GM04503 (cell line): ENCODE measurements around the gene ZEB1.
"Not testable (repeated sequence)": the region's sequence is repeated elsewhere in the genome, so short reads cannot be mapped to it uniquely, and the experiment has no call there.

Source experiments
- DNase-seq: peaks from one replicate; pipeline ENCODE4 v3.0.0-alpha.2; 2012; ENCODE audit warnings: low read depth

Gene ZEB1

DNA sequence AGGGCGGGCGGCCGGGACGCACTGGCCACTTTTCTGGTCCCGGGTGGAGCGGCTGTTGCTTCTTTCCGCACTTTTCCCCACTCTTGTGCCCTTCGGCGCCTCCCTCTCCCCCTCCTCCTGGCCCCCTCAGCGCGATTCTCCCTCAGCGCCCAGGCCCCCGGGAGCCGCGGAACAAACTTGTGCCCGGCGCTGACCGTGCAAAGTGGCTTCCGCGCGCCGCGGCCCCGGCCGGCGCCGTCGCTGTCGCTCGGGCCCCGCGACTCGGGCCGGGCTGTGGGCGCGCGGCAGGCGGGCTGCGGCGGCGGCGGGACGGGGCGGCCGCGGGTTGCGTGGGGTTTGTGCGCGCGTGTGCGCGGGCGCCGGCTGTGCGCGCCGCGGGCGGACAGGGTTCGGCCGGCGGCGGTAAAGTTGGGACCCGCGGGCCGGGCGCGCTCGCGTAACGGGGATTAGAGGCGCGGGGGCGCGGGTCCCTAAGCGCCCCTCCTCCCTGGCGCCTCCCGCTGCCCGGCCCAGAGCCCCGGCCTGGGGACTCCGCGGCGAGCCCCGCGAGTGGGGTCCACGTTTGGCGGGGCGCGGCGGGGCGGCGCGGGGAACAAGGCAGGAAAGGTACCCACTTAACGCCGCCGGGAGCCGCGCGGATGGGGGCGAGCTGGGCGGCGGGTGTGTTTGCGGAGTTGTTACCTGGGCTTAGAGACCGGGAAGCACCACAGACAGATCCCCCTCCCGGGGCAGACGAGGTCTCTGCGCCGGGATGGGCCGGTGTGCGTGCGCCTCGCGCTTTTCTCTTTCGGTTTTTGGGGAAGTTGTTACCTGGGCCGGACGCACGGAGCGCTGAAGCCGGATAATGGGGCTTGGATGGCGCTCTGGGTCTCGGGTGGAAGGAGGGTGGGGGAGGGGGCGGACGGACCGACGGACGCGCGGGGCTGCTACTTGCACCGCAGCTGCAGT is 860 bp downstream of the ZEB1 start:
- no peak for DNase-seq

DNA sequence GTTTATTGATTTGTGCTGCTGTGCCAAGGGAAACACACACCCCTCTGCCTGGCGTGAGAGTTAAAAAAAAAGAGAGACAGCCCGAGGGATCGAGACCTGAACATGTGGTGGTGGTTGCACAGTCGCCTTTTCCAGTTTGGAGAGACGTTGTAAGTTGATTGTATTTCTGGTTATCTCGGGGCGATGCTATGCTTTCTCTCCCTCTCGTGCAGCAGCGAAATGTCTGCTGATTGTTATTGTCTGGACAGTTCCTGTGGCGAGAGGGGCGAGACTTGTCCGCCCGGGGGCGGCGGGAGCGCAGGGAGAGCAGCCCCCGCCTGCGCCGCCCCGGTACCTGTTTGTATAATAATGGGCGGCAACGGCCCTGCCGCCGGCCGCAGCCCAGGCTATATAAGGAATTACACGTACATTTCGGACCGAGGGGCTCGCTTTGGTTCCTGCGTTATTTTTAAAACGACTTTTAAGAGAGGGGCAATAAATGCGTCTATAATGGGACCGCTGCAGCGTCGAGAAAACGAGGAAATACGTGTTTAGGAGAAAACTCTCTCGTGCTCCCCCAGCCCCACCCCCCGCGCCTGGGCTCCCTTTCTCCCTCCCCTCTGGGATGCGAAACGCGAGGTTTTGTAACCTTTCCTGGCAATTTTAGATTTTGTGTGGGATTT is 1.7 kb downstream of the ZEB1 start:
- DNase-seq: no peak

DNA sequence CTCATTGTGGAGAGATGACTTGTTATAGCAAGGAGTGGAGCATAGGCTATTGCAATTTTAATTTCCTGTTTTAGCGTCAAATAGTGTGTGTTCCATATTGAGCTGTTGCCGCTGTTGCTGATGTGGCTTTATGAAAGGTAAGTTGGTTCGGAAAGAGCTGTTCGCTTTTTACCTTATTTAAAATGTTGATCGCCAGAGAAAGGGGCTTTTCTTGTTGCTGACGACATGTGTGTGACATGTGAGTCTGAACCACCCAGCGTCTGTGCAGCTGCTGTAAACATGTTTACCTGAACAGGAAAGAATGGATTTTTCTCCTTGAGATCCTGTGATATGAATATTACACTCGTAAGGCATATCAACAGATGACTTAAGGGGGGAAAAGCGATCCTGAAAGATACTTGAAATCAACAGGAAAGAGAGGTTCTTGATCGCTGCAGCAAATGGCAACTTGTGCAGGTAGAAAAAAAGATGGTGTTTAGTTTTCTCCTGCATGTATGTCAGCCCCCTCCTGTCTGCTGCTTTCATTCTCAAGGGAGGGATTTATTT is 2.5 kb downstream of the ZEB1 start:
- DNase-seq: no peak

DNA sequence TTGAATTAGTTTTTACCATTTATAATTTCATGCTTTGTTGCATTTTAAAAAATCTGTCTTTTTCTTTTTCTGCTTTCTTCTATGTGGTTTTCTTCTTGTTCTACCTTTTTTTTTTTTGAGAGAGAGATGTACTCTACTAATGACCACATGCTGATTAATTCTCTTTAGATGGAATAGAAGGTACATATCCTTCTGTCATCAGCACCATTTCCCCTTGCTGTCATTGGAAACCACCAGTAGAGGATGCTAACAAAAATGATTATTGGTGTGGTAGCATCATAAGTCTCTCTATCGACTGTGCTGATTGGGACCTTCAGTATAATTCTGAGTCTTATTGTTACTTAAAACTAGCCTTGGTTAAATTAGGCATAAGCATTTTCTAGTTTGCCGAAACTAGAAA is 3.6 kb downstream of the ZEB1 start:
- no peak for DNase-seq

DNA sequence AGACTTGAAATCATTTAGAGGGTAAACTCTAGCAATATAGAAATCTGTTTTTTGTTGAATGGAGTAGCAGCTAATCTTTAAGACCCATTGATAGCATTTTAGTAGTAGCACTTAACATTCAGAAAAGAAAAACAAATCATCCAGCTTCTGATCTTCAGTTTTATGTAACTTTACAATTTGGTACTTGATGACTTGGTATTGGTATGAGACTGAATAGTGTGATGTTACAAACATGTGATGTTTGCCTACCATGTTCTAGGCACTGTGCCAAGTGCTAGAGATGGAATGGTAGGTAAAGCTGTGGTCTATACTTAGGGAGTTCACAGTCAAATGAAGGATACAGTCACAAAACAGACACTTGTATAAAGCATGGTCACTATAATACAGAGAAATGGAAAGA is 21.3 kb downstream of the ZEB1 start:
- DNase-seq: no peak

DNA sequence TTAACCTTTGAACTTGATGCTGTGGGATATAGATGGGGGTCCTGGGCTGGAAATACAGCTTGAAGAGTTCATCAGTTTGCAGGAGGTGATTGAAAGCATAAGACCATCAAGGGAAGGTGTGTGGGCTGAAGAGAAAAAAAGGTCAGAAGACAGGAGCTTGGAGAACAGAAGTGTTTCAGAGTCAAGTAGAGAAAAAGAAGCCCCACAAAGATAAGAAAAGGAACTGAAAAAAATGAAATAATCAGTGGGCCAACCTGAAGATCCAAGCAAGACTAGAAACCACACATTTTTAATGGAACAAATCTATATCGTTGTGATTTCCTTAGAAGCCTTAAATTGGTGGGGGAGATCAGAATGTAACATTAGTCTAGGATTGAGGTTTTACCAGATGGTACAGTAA is 22.5 kb downstream of the ZEB1 start:
- no peak for DNase-seq

DNA sequence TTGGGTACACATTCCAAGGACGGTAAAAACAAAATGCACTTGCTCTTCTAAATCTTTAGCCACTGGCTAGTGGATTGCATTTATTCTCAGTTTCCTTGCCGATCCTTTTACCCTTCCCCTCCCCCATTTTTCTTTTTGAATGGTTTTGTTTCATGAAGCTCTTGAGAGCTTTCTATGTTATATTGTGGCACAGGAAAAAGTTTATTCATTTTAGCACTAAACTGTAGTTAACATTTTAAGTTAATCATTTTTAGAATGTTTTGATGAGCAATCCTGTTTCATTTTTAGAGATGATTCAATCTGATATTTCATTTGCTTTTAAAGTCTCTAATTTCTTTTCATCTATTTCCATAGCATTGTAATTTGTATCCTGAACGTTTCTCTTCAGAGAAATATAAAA is 24.0 kb downstream of the ZEB1 start:
- DNase-seq: no peak

DNA sequence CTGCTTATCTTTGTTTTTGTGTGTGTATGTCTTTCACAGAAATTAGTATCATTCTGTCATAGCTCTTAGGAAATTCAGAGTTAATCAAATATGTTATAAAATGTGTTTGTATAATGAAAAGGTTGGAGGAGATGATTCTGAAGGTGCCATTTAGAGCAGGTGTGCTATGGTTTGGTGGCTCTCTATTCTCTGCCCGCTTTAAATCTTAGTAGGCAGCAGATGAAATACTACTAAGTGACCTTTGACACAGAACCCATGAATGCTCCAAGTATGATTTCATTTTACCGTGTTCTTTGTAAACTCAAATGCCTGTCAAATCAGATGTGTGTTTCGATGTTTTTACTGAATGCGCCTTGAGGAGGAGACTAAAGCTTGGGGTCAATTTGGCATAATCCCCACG is 24.5 kb downstream of the ZEB1 start:
- DNase-seq: no peak

DNA sequence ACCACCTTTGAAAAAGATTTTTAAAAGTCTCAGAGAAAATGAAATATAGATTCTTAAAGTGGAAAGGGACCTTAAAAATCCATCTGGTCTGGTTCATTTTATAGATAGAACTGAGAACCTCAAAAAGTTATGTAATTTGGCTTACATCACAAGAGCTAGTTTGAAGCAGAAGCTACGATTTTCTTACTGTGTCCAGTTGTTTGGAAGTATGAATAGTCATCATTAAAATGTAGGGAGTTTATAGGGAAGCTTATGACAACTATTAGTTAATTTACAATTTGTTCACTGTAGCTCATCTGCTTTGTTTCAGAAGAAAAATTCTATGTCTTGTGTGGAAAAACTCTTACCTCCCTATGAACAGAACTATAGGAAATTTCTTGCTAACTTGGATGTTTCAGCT is 26.9 kb downstream of the ZEB1 start:
- DNase-seq: no peak

DNA sequence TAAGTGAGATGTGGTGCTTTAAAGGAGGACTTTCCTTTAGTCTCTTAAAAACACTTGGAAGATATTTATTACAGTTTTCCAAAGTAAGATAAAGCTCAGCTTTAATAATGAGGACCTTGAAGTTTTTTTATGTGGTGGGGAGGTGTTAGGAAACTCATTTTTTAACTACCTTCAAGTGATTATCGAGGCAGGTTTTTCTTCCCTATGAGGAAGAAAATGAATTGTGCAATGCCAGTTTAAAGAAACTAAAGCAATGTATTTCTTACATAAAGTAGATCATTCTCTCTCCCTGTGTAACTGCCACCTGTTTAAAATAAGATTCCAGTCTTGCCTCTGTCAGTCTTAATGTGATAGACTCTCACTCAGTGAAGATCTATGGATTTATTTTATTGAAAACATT is 27.9 kb downstream of the ZEB1 start:
- DNase-seq: no peak

DNA sequence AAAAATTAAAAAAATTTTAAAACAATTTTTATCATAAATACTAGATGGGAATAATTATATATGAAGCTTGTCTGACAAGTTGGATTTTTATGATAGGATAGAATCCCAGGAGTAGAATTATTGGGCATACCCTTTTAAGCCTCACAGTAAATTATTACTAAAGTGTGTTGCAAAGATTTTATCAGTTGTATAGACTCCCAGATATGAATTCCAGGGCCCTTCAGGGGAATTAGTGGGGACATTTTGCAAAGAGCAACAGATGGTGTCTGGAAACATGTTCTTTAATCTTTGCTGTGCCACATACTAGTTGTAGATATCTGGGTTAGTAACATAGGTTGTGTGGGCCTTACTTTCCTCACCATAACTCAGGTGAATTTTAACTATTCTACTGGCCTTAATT is 28.7 kb downstream of the ZEB1 start:
- DNase-seq: no peak

DNA sequence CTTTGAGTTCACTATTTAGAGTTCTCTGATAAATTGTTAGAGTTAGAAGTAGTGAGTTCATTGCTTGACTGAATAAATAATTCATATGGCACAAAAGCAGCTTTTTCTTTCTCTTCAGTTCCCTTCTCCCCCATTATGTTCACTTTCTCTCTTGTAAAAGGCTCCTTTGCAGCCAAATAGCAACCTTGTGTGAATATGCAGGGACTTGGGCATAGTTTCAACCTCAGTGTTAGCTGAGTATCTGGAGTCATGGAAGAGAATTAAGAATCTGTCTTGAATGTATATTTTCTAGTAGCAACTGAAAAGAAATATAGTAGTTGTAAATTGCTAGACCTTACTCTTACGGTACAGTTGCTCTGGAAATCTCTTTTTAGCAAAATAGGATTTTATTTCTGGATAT is 31.9 kb downstream of the ZEB1 start:
- DNase-seq: no peak

DNA sequence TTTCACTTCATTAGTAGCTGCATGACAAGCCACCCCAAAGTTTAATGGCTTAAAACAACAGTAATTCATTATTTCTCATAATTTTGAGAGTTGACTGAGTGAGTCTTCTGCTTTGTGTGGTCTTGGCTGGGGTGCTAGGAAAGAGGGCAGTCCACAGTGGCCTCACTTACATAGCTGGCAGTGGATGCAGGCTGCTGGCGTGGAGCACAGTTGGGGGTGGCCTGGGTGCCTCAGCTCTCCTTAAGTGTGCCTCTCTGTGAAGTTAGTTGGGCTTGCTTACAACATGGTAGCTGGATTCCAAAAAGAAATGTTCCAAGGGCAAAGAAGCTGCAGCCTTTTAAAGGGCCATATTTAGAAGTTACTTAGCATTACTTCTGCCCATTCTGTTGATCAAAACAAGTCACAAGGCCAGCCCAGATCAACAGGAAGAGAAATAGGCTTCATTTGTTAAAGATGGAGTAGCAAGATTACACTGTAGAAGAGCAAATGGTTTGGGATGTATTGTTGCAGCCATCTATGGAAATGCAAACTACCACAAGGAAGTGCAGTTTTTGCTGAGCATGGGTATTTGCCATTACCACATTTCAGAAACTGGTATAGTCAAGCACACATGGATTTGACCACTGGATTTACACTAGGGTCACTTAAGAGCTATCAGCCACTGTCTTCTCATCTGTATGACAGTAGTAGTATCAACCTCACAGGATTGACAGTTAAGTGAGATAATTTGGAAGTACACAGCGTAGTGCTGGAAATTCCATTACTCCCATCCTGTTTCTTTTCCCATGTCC is 33.6 kb downstream of the ZEB1 start:
- no peak for DNase-seq

DNA sequence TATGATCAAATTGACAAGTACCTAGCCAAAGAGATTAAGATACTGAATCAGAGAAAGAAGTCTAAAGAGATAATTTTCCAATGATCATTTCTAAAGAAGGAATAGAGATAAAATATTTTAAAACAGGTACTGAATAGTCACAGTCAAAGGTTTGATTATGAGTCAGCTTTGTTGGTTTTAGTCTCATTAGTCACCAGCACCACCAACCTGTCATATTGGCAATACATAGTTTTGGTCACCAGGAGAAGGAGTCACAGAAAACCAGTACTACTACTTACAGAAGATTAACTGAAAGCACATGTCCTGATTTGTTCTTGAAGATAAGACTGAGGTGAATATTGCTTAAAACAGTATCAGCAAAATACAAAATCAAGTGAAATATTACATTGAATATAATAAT is 34.6 kb downstream of the ZEB1 start:
- DNase-seq: peak; percentile 27

DNA sequence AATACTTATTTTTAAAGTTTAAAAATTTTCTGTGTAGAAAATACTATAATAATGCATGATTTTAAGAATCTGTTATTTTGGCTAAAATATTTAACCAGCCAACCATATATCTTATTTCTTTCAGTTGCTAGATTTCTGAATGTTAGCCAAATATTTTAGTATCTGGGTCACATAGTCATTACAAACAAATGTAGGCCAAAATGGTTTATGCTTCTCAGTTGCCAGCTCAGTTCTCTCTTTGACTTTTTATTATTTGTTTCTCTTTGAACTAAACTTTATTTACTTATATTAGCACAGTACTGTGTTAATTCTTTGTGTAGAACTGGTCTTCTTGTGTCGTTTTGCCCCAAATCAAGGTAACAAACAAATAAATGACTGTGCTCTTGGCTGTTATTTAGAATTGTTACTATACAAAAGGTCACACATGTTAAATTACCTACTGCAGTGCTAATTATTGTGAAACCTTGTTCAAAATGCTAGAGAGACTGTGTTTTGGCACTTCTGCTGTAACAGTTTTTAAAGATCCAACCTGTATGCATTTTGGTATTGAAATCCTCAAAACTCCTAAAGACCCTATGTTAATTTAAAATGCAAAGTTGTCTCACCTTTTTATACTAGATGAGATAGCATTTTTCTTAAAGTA is 39.8 kb downstream of the ZEB1 start:
- DNase-seq: no peak

DNA sequence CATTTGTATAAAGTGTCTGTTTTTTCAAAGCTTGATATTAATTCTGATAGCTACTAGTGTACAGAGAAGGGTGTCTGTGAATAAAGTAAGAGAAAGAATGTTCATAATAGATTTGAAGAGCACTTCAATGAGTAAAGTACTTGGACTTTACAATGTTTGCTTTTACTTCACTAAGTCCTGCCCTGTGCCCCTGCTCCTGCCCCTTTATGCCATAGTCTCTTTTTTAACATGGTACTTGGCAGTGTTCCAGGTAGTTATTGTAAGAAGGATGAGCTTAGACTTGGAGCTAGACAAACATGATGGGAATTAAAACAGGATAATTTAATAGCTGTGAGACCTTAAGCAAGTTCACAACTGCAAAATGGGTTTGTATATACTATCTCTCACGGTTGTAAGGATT is 41.0 kb downstream of the ZEB1 start:
- DNase-seq: no peak

DNA sequence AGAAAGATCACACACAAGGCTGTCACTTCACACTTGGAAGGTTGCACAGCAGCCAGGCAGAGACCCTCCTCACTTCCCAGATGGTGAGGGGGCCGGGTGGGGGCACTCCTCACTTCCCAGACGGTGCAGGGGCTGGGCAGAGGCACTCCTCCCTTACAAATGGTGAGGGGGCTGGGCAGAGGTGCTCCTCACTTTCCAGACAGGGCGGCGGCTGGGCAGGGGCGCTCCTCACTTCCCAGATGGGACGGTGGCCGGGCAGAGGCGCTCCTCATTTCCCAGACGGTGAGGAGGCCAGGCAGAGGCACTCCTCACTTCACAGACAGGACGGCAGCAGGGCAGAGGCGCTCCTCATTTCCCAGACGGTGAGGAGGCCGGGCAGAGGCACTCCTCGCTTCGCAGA is 42.5 kb downstream of the ZEB1 start:
- DNase-seq: not testable (repeated sequence)

DNA sequence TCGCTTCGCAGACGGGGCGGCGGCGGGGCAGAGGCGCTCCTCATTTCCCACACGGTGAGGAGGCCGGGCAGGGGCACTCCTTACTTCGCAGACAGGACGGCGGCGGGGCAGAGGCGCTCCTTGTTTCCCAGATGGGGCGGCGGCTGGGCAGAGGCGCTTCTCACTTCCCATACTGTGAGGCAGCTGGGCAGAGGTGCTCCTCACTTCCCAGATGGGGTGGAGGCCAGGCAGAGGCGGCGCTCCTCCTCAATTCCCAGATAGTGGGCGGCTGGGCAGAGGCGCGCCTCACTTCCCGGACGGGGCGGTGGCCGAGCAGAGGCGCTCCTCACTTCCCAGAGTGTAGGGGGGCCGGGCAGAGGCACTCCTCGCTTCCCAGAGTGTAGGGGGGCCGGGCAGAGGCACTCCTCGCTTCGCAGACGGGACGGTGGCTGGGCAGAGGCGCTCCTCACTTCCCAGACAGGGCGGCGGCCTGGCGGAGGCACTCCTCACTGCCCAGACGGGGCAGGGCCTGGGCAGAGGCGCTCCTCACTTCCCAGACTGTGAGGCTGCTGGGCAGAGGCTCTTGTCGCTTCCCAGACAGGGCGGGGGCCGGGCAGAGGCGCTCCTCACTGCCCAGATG is 43.1 kb downstream of the ZEB1 start:
- no peak for DNase-seq

DNA sequence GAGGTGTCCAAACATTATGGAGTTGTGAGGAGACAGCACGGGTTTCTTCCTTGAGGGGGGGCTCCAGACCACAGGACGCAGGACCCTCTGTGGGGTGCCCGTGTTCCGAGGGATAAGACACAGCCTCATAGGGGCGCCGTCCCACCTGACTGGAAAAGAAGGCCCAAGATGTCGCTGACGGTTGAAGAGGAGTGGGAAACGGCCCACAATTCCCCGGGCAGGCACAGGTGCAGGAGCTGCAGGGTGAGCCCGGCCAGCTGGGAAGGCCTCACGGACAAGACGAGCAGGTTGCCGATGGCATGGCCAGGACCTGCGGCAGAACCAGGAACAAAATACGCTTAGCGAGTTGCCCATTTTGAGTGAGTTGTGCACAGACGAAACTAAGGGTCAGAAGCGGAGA is 44.7 kb downstream of the ZEB1 start:
- DNase-seq: not testable (repeated sequence)

DNA sequence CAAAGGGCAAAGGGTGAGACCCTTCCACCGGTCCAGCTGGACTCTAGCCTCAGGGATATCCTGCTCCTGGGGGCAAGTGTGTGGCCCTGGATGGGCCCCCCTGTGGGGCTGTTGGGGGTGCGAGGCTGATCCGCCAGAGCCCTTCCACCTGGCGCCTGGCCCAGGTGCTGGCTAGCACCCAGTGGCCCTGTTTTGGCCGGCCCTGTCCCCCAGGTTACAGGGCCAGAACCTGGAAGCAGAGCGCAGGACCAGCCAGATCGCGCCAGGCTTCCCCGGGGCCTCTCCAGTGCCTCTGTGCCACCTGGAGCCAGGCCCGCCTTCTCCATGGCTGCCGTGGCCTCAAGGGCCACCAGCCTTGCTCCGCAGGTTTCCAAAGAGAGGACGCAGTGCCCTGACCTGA is 45.2 kb downstream of the ZEB1 start:
- DNase-seq: not testable (repeated sequence)

DNA sequence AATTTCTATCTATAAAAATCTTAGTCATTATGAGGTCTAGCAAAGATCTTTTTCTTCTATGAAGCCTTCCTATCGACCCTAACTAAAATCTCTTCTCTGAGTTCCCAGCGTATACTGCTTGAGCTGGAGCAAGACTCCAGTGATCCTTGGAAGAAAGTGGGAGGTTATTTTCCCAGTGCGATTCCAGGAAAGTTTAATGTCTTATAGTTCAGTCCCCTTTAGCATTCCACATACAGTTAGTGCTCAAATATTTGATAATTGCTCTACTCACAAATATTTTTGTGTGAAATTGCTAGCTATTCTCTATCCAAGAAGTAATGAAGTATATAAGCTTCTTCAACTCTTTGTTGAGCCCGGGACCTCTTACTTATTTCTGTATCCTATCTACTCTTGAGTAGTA is 47.7 kb downstream of the ZEB1 start:
- no peak for DNase-seq

DNA sequence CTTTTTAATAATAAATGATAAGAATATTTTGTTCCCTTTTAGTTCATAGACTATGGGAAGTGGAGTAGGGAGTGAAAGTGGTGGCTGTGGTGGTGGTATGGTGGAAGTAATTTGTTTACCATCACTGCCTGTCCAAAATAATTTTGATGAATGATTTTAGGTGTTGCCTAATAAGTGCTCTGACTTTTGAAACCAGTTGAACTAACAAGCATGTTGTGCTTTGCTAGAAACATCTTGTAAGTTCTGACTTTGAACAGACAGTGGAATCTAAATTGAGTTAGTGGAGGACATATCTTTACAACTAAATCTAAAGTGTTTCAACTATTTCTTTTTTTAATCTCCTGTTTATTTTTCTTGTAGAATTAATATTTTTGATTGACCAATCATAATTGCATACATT is 49.7 kb downstream of the ZEB1 start:
- DNase-seq: no peak
